ENCODE measurements around the gene ACVR1B.

- TF ChIP-seq CTCF (conservative IDR thresholded peaks at IDR 0.05; ENCODE audit: low read depth in 2 of 2) (no peak), EZH2 (IDR thresholded peaks at IDR 0.05; ENCODE audit: low read depth, unreplicated experiment) (no peak), ZNF331 (CRISPR knock-in tag; IDR thresholded peaks at IDR 0.05; ENCODE audit: low read depth) (no peak), REST (IDR thresholded peaks at IDR 0.05; ENCODE audit: unreplicated experiment) (no peak), CREB1 (CRISPR knock-in tag; IDR thresholded peaks at IDR 0.05; ENCODE audit: low read depth) (no peak), JUNB (IDR thresholded peaks at IDR 0.05; ENCODE audit: unreplicated experiment) (no peak), EZH2phosphoT487 (IDR thresholded peaks at IDR 0.05; ENCODE audit: unreplicated experiment) (no peak), POLR2AphosphoS5 (IDR thresholded peaks at IDR 0.05; ENCODE audit: low read depth) (no peak), STAT1 (IDR thresholded peaks at IDR 0.05; ENCODE audit: unreplicated experiment) (no peak), ZNF114 (CRISPR knock-in tag; IDR thresholded peaks at IDR 0.05) (no peak)
These were observed 37.2 kb upstream of the ACVR1B start for GRCh38 chr12:51914034-51914923.

Data from GM23338 (cell line).